DMS53 (cell line): ENCODE results near the gene TRAPPC2B.

Source experiments
- DNase-seq: peaks from one replicate; lab custom pipeline; 2025; lab: John Stamatoyannopoulos, UW

Gene TRAPPC2B

DNA sequence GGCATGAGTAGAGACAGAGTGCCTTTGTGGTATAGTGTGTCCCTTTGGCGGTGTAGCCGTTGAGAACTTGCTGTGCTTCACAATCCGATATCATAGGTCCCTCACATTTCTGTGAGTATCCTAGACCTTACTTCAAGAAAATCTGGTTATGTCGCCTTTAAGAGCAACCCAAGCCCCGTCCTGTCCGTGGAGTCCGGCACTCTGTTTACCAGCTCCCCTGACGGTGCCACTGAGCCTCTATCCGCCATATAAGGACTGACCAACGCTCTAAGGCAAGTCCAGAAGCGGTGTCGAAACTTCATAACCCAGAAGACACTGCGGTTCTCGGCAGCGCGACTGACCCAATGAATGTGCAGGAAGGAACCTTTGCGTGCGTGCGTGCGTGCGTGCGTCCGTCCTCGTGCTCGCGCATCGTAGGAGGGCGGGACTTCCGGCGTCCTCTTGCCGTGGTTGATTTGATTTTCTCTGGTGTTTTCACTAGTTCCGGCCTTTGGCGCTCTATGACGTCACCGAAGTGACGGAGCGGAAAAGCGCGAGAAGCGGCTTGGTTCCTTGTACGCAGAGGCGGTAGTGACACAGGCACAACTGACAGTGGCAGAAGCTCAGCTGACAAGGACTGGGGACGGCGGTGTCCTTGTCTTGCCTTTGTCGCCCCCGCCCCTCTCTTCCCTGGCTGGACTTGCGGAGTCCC is at the start of gene TRAPPC2B, which contains the start of gene ZNF547:
Gene TRAPPC2B, plus strand, starts transcription at position 555 of the 691 bp plus-strand sequence. CDS start 1,283 bp downstream, outside the sequence.
Gene ZNF547, plus strand, starts transcription at position 555 of the 691 bp plus-strand sequence. CDS start 5,005 bp downstream, outside the sequence.
- DNase-seq = peak; percentile 100

DNA sequence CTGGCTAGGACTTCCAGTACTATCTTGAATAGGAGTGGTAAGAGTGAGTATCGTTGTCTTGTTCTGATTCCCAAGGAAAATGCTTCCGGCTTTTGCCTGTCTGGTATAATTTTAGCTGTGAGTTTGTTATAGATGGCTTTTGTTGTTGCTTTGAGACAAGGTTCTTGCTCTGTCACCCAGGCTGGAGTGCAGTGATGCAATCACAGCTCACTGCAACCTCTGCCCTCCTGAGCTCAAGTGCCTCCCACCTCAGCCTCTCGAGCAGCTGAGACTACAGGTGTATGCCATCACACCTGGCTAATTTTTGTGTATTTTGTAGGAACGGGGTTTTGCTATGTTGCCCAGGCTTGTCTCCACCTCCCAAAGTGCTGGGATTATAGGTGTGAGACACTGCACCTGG is 49.2 kb upstream of the TRAPPC2B start:
- peak; percentile 91 for DNase-seq

DNA sequence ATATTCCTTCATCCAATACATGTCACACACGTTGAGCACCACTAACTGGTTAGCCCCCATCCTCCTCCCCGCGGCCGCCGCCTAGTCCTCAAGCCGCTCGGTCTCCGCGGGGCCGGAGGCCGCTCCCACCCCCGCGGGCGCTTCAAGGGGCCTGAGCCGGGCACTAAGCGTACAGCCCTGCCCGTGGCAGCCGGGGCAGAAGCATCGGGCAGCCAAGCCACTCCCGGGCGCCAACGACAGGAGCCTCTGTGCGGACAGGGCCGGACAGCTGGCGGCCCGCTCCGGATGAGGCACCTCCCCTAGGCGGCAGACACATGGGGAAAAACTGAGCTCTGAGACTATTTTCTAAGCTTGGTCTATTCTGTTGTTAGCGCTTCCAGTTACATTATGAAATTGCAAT is 45.8 kb upstream of the TRAPPC2B start:
- no peak for DNase-seq

DNA sequence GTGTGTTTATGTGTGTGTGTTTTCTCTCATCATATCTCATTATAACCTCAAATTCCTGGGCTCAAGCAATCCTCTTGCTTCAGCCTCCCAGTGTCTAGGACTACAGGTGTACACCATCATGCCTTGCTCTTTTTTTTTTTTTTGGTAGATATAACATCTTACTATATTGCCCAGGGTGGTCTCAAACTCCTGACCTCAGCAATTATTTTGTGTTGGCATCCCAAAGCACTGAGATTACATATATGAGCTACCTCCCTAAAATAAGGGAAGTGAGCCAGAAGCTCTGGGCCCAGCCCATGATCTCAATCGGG is 43.5 kb upstream of the TRAPPC2B start:
- DNase-seq = no peak

DNA sequence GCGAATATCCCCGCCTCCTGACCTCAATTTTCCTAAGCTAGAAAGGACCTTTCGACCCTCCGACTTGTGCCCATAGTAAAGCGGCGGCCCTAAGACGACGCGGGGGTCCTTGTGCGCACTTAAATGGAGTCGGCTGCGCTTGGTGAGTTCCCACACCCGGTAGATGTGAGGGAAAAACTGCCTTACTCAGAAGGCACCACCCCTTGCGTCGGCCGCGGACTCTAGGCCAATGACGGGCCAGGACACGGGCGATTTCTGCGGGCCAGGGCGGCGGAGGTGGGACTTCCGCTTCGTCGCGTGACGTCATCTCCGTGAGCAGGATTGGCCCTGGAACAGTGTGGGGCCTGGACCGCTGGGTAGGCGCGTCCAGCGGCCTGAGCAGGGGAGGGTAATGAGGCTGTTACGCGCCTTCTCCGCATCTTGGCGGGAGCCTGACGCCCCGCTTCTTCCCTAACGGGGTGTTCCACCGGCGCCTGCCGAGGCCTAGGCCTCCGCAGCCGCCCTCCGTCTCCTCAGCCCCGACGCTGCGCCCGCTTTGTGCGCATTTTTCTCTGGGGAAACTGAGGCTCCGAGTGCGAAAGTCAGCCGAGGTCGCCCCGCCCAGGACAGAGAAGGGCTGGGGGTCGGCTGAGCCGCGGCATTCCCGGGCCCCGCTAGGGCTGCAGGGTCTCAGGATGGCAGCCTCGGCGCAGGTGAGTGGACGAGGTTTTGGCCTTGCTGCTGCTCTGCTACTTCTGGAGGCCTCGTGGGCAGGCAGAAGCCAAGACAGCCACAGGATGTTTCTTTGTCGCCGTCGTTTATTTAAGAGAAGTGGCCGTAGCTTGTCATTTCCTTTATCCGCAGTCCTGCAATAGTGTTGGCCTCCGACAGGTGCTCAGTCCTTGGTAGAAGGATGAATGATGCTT is 42.9 kb upstream of the TRAPPC2B start, which contains the start of gene ZNF543:
Gene ZNF543, plus strand, starts transcription at position 293 of the 905 bp plus-strand sequence. Its CDS starts 382 bp downstream, at position 675.
- DNase-seq = peak; percentile 98

- no peak for DNase-seq
Measured at GRCh38 chr19:57321116-57321515, 42.2 kb upstream of the TRAPPC2B start.

GRCh38 chr19:57321751-57322150 is 41.6 kb upstream of the TRAPPC2B start:
- no peak for DNase-seq

- DNase-seq = no peak
Measured at GRCh38 chr19:57324992-57325391, 38.4 kb upstream of the TRAPPC2B start.

DNA sequence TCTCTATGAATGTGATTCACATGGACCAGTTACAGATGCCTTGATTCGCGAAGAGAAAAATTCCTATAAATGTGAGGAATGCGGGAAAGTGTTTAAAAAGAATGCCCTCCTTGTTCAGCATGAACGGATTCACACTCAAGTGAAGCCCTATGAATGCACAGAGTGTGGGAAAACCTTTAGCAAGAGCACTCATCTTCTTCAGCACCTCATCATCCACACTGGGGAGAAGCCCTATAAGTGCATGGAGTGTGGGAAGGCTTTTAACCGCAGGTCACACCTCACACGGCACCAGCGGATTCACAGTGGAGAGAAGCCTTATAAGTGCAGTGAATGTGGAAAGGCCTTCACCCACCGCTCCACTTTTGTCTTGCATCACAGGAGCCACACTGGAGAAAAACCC is 35.4 kb upstream of the TRAPPC2B start:
- no peak for DNase-seq

GRCh38 chr19:57334191-57334590 is 29.2 kb upstream of the TRAPPC2B start:
- no peak for DNase-seq

DNA sequence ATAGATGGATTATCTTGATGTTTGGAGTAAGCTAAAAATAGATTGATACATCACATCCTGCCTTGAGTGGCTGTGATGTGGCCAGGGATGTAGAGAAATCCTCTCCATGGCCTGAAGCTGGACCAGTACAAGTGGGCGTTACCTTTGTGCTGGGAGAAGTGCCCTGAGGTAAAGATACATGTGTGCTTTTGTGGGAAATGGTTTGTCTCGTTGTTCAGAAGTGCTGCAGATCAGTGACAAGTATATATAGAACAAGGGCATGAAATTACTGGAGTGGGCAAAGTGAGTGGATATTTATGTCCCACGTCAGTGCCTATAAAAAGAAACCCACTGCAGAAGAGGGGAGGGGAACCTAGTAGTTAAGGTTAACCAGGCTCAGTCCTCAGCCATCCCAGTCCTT is 24.5 kb upstream of the TRAPPC2B start:
- DNase-seq = peak; percentile 81

DNA sequence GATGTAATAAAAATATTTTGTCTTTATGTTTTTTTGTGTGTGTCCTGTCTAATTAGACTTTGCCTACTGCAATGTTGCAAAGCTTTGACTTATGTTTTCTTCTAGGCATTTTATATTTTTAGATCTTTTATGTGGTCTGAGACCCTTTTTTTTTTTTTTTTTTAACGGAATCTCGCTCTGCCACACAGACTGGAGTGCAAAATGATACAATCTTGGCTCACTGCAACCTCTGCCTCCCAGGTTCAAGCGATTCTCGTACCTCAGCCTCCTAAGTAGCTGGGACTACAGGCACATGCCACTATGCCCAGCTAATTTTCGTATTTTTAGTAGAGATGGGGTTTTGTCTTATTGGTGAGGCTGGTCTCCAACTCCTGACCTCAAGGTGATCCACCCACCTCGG is 20.8 kb upstream of the TRAPPC2B start:
- no peak for DNase-seq

DNA sequence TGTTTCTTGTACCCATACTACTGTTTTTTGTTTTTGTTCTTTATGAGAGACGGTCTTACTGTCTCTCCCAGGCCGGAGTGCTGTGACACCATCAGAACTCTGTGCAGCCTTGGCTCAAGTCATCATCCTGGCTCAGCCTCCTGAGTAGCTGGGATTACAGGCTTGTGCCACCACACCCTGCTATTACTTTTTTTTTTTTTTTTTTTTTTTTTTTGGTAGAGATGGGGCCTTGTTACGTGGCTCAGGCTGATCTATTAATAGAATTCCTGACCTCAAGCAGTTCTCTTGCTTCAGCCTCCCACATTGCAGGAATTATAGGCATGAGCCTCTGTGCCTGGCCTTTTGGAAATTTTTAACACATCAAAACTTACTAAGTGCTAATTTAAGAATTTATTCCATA is 15.2 kb upstream of the TRAPPC2B start:
- no peak for DNase-seq

GRCh38 chr19:57350877-57351805 is 12.2 kb upstream of the TRAPPC2B start, which contains the start of gene ZNF304:
Gene ZNF304, plus strand, starts transcription at chr19:57351271. Its CDS starts 394 bp downstream, at chr19:57351665.
- peak; percentile 96 for DNase-seq

GRCh38 chr19:57351867-57352266 is 11.5 kb upstream of the TRAPPC2B start:
- peak; percentile 41 for DNase-seq

DNA sequence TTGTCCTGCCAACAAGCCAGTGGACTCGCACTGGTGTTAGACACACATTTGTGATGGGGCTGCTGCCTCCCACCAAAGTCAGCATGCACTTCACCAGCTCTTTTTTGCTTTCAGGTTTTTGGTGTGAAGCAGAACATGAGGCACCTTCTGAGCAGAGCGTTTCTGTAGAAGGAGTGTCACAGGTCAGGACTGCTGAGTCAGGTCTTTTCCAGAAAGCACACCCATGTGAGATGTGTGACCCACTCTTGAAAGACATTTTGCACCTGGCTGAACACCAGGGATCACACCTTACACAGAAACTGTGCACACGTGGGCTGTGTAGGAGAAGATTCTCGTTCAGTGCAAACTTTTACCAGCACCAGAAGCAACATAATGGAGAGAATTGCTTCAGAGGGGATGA is 7.4 kb upstream of the TRAPPC2B start:
- no peak for DNase-seq

GRCh38 chr19:57357406-57357805 is 5.9 kb upstream of the TRAPPC2B start:
- no peak for DNase-seq

- no peak for DNase-seq
Measured at GRCh38 chr19:57359300-57359699, 4.1 kb upstream of the TRAPPC2B start.

GRCh38 chr19:57362419-57362818 is 932 bp upstream of the TRAPPC2B start:
- DNase-seq = no peak

GRCh38 chr19:57363688-57364181 is 384 bp downstream of the TRAPPC2B start:
- DNase-seq = peak; percentile 37

- DNase-seq = no peak
Measured at GRCh38 chr19:57366776-57367175, 3.4 kb downstream of the TRAPPC2B start.

- no peak for DNase-seq
Measured at GRCh38 chr19:57374179-57374578, 10.8 kb downstream of the TRAPPC2B start.
